Neural cell (in vitro differentiated cells): ENCODE data around the gene CARD6. TPM values are rescaled to one million over a fixed set of nuclear protein-coding genes. Genes with fewer than 3 reads are reported as not detected.

Experiments used
- H2AFZ ChIP-seq: fragments of 200-600, 300-800 bp; sonication (generic), shearing (Covaris generic); 2 replicates; pipeline ENCODE4 v1.6.0; 2014; ENCODE audit warnings: low read depth, mild to moderate bottlenecking, antibody characterized with exemption, low read length, moderate library complexity
- H3F3A ChIP-seq: fragments of 200-600 bp; shearing (Covaris generic); 2 replicates; pipeline ENCODE4 v1.6.1; 2016; ENCODE audit warnings: mild to moderate bottlenecking, moderate library complexity, mixed read lengths, antibody characterized with exemption, low read length; ENCODE audit not compliant: insufficient read depth, poor library complexity, severe bottlenecking
- H3K27ac ChIP-seq: fragments of 200-600, 300-800 bp; sonication (generic), shearing (Covaris generic); 2 replicates; pipeline ENCODE4 v1.5.1; 2014; ENCODE audit warnings: mild to moderate bottlenecking, low read length, moderate library complexity
- H3K27me3 ChIP-seq: fragments of 300-800, 200-600 bp; sonication (generic), shearing (Covaris generic); 2 replicates; pipeline ENCODE4 v1.6.0; 2014; ENCODE audit warnings: mild to moderate bottlenecking, low read depth, low read length, moderate library complexity; ENCODE audit not compliant: insufficient read depth
- H3K36me3 ChIP-seq: fragments of 300-800, 200-600 bp; sonication (generic), shearing (Covaris generic); 2 replicates; pipeline ENCODE4 v1.5.1; 2014; ENCODE audit warnings: mild to moderate bottlenecking, antibody characterized with exemption, low read length, moderate library complexity; ENCODE audit not compliant: insufficient read depth
- H3K4me2 ChIP-seq: fragments of 300-800, 200-600 bp; sonication (generic), shearing (Covaris generic); 2 replicates; pipeline ENCODE4 v1.6.0; 2014; ENCODE audit warnings: mild to moderate bottlenecking, low read length
- H3K4me3 ChIP-seq: fragments of 300-800, 200-600 bp; sonication (generic), shearing (Covaris generic); 2 replicates; pipeline ENCODE4 v1.5.1; 2014; ENCODE audit warnings: mild to moderate bottlenecking, low read length, moderate library complexity
- H3K79me2 ChIP-seq: fragments of 200-600 bp; shearing (Covaris generic); replicated peaks from 2 replicates; pipeline ENCODE4 v1.6.0; 2014; ENCODE audit warnings: mild to moderate bottlenecking, low read length, moderate library complexity; ENCODE audit not compliant: insufficient read depth
- H3K9ac ChIP-seq: fragments of 300-800, 200-600 bp; sonication (generic), shearing (Covaris generic); 2 replicates; pipeline ENCODE4 v1.6.1; 2016; ENCODE audit warnings: mild to moderate bottlenecking, low read length, mixed read lengths
- H3K9me2 ChIP-seq: fragments of 200-600 bp; shearing (Covaris generic); 2 replicates; pipeline ENCODE4 v1.6.1; 2016; ENCODE audit warnings: mild to moderate bottlenecking, low read length, mixed read lengths; ENCODE audit not compliant: insufficient read depth
- H3K9me3 ChIP-seq: fragments of 200-600, 300-800 bp; sonication (generic), shearing (Covaris generic); 2 replicates; pipeline ENCODE4 v1.6.1; 2016; ENCODE audit warnings: mild to moderate bottlenecking, mixed run types, low read length, moderate library complexity, mixed read lengths
- H4K20me1 ChIP-seq: fragments of 200-600 bp; shearing (Covaris generic); 2 replicates; pipeline ENCODE4 v1.6.1; 2016; ENCODE audit warnings: mild to moderate bottlenecking, mixed run types; ENCODE audit not compliant: insufficient read depth
- CTCF ChIP-seq: fragments of 450-650 bp; IDR thresholded peaks from 2 replicates; pipeline ENCODE4 v1.5.1; 2014; ENCODE audit warnings: antibody characterized with exemption, mild to moderate bottlenecking, moderate library complexity; ENCODE audit not compliant: poor library complexity, severe bottlenecking
- EP300 ChIP-seq: fragments of 450-650 bp; conservative IDR thresholded peaks from 2 replicates; pipeline ENCODE4 v1.6.1; 2014; ENCODE audit warnings: antibody characterized with exemption, mild to moderate bottlenecking, moderate library complexity; ENCODE audit not compliant: poor library complexity, severe bottlenecking
- EZH2 ChIP-seq: fragments of 200-600, 300-800 bp; shearing (Covaris generic), sonication (generic); IDR thresholded peaks from 2 replicates; pipeline ENCODE4 v1.6.1; 2014; ENCODE audit warnings: antibody characterized with exemption, low read length, borderline replicate concordance, mild to moderate bottlenecking; ENCODE audit not compliant: insufficient read depth, poor library complexity, severe bottlenecking
- MXI1 ChIP-seq: fragments of 450-650 bp; conservative IDR thresholded peaks from 2 replicates; pipeline ENCODE4 v1.6.1; 2014; ENCODE audit warnings: antibody characterized with exemption, mild to moderate bottlenecking; ENCODE audit not compliant: poor library complexity, severe bottlenecking
- POLR2AphosphoS5 ChIP-seq: IDR thresholded peaks from 2 replicates; pipeline ENCODE4 v1.6.1; 2012
- RAD21 ChIP-seq: fragments of 450-650 bp; conservative IDR thresholded peaks from 2 replicates; pipeline ENCODE4 v1.6.1; 2014; ENCODE audit warnings: antibody characterized with exemption, mild to moderate bottlenecking, moderate library complexity
- REST ChIP-seq: IDR thresholded peaks from 2 replicates; pipeline ENCODE4 v1.6.1; 2012; ENCODE audit warnings: borderline replicate concordance
- SMC3 ChIP-seq: fragments of 450-650 bp; conservative IDR thresholded peaks from 2 replicates; pipeline ENCODE4 v1.6.1; 2014; ENCODE audit warnings: antibody characterized with exemption, mild to moderate bottlenecking, moderate library complexity; ENCODE audit not compliant: poor library complexity
- TAF1 ChIP-seq: IDR thresholded peaks from 2 replicates; pipeline ENCODE4 v1.6.1; 2012; ENCODE audit warnings: low read depth
- polyA plus RNA-seq: library from polyadenylated mRNA; depleted of rRNA; stranded (reverse); fragments of >200 nt; gene quantifications from 2 replicates; pipeline ENCODE4 v1.2.3, GENCODE V29; 2014

CARD6 gene
- polyA plus RNA-seq, 1 donor from 2014 or later: 0.06 TPM

- Histone ChIP-seq H3K4me3 (no peak overlapping the region), H3K9me3 (no peaks in the 10 kb centered on the region), H3K27me3 (no peaks in the 10 kb centered on the region), H3F3A (no peaks in the 10 kb centered on the region), H3K4me2 (no peak overlapping the region), H3K36me3 (peaks cover 15% of the 10 kb centered on the region), H2AFZ (no peak overlapping the region), H3K9ac (no peak overlapping the region), H3K79me2 (peaks cover 24% of the 10 kb centered on the region), H4K20me1 (peaks cover 4% of the 10 kb centered on the region), H3K27ac (no peak overlapping the region), H3K9me2 (no peaks in the 10 kb centered on the region)
- no peak for TF ChIP-seq EZH2
These were observed 9.6 kb upstream of the CARD6 start for GRCh38 chr5:40831346-40832210.

- H3K9me3 ChIP-seq: no peaks in the 10 kb centered on the region
- H3K4me3 ChIP-seq: peak overlapping the region; percentile 90
- no peak overlapping the region for H2AFZ ChIP-seq
- H3K36me3 ChIP-seq: peaks cover 15% of the 10 kb centered on the region
- no peak overlapping the region for H3K4me2 ChIP-seq
- H3K9ac ChIP-seq: no peak overlapping the region
- TF ChIP-seq EZH2 (no peak), SMC3 (no peak), RAD21 (no peak), EP300 (no peak), CTCF (no peak), TAF1 (no peak), POLR2AphosphoS5 (no peak), REST (no peak), MXI1 (no peak)
- H4K20me1 ChIP-seq: peaks cover 4% of the 10 kb centered on the region
- H3F3A ChIP-seq: no peaks in the 10 kb centered on the region
- no peaks in the 10 kb centered on the region for H3K27me3 ChIP-seq
- H3K9me2 ChIP-seq: no peaks in the 10 kb centered on the region
- no peak overlapping the region for H3K27ac ChIP-seq
- H3K79me2 ChIP-seq: peaks cover 24% of the 10 kb centered on the region
These were observed 8.8 kb upstream of the CARD6 start for GRCh38 chr5:40832345-40832744.
